ENCODE data around the gene ADGRG4. TPM values are rescaled to one million over a fixed set of nuclear protein-coding genes. Genes with fewer than 3 reads are reported as not detected.

ADGRG4 gene
- total and polyA plus RNA-seq, 2 of the 8 experiments (the other 6 are each of a cell fraction or from before 2014, with no cell fraction given) = not detected

GRCh38 chrX:136259543-136259942 is 41.2 kb upstream of the ADGRG4 start:
- FAIRE-seq (no peak), DNase-seq (ENCODE audit: low read depth in 1 of 2, low spot score in 2 of 2) (no peak)
- Histone ChIP-seq H2BK20ac (ENCODE audit: low read length) (no peak overlapping the region), H2AFZ (ENCODE audit: low read length) (no peak overlapping the region), H3K56ac (replicated peaks; ENCODE audit: insufficient read length, low read depth, low read length) (no peak overlapping the region), H4K20me1 (replicated peaks in 1 of 2; ENCODE audit: control insufficient read depth in 1 of 2, insufficient read depth in 2 of 2, low read length in 2 of 2) (no peaks in the 10 kb centered on the region), H4K8ac (ENCODE audit: extremely low read depth, insufficient read depth, low read length) (no peak overlapping the region), H3K4me2 (ENCODE audit: insufficient read depth in 1 of 2, low read depth in 2 of 2, low read length in 2 of 2) (no peak overlapping the region), H2BK15ac (ENCODE audit: low read length) (no peak overlapping the region), H3K79me1 (ENCODE audit: low read depth, low read length) (no peaks in the 10 kb centered on the region), H3K23me2 (ENCODE audit: low read depth, low read length) (no peaks in the 10 kb centered on the region), H4K91ac (replicated peaks; ENCODE audit: insufficient read length, low read length) (no peak overlapping the region), H2BK120ac (replicated peaks; ENCODE audit: low read depth, low read length) (no peak overlapping the region), H3K27me3 (replicated peaks in 1 of 4; ENCODE audit: control insufficient read depth in 3 of 4, extremely low read depth in 1 of 4, insufficient read depth in 3 of 4, low read length in 3 of 4) (no peaks in the 10 kb centered on the region), H3K27ac (ENCODE audit: low read depth, low read length) (no peak overlapping the region), H3K18ac (ENCODE audit: extremely low read depth, low read length) (no peak overlapping the region), H2BK5ac (ENCODE audit: low read depth, low read length) (no peak overlapping the region), H3K79me2 (ENCODE audit: control insufficient read depth in 1 of 2, insufficient read depth in 2 of 2, low read length in 2 of 2) (no peaks in the 10 kb centered on the region), H3K14ac (ENCODE audit: insufficient read length) (no peak overlapping the region), H3K4me3 (ENCODE audit: extremely low read depth in 1 of 4, insufficient read depth in 2 of 4, low read depth in 3 of 4, low read length in 4 of 4) (no peak overlapping the region), H4K5ac (ENCODE audit: insufficient read length, low read depth, low read length) (no peak overlapping the region), H2BK12ac (ENCODE audit: low read depth, low read length) (no peak overlapping the region), H3K4me1 (replicated peaks in 1 of 4; ENCODE audit: control insufficient read depth in 3 of 4, insufficient read depth in 4 of 4, low read length in 3 of 4) (no peaks in the 10 kb centered on the region), H3K23ac (ENCODE audit: insufficient read length) (no peak overlapping the region), H3K36me3 (ENCODE audit: control insufficient read depth in 2 of 4, insufficient read depth in 4 of 4, low read length in 3 of 4) (no peaks in the 10 kb centered on the region), H3K4ac (replicated peaks; ENCODE audit: insufficient read length, low read depth, low read length) (no peak overlapping the region), H2AK5ac (ENCODE audit: low read depth, low read length) (no peak overlapping the region), H3K9ac (replicated peaks in 1 of 4; ENCODE audit: extremely low read depth in 1 of 4, low read depth in 3 of 4, low read length in 3 of 4) (no peak overlapping the region), H3K9me3 (ENCODE audit: insufficient read depth in 2 of 2, low read depth in 1 of 2, low read length in 1 of 2) (no peaks in the 10 kb centered on the region)
- TF ChIP-seq POU5F1 (IDR thresholded peaks at IDR 0.05; ENCODE audit: low read depth, low read length) = no peak
- no peak for TF ChIP-seq CBX8 (IDR thresholded peaks at IDR 0.05; ENCODE audit: borderline replicate concordance, low read depth, low read length)
- no peak for TF ChIP-seq KDM1A (IDR thresholded peaks at IDR 0.05; ENCODE audit: borderline replicate concordance, low read length)
- TF ChIP-seq SIN3A (conservative IDR thresholded peaks at IDR 0.05 in 1 of 2, IDR thresholded peaks at IDR 0.05 in 1 of 2; ENCODE audit: low read depth in 1 of 2, low read length in 2 of 2) = no peak
- TF ChIP-seq RFX5 (IDR thresholded peaks at IDR 0.05; ENCODE audit: borderline replicate concordance, low read depth, low read length) = no peak
- TF ChIP-seq, protein P1, sequence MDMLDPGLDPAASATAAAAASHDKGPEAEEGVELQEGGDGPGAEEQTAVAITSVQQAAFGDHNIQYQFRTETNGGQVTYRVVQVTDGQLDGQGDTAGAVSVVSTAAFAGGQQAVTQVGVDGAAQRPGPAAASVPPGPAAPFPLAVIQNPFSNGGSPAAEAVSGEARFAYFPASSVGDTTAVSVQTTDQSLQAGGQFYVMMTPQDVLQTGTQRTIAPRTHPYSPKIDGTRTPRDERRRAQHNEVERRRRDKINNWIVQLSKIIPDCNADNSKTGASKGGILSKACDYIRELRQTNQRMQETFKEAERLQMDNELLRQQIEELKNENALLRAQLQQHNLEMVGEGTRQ (IDR thresholded peaks at IDR 0.05; ENCODE audit: low read length) = no peak
- no peak for TF ChIP-seq HDAC6 (IDR thresholded peaks at IDR 0.05; ENCODE audit: low read depth, low read length)
- no peak for TF ChIP-seq SP4 (IDR thresholded peaks at IDR 0.05; ENCODE audit: low read length)
- TF ChIP-seq SUZ12 (IDR thresholded peaks at IDR 0.05; ENCODE audit: low read length) = no peak
- no peak for TF ChIP-seq FOSL1 (IDR thresholded peaks at IDR 0.05; ENCODE audit: insufficient read depth, low read depth, low read length)
- no peak for TF ChIP-seq BCL11A (IDR thresholded peaks at IDR 0.05; ENCODE audit: low read depth in 2 of 2, low read length in 2 of 2)
- no peak for TF ChIP-seq CREB1 (IDR thresholded peaks at IDR 0.05)
- WGBS, 2 experiments (ENCODE audit: extremely low coverage in 1 of 2, insufficient coverage in 1 of 2, insufficient read length in 1 of 2, insufficient replicate concordance in 2 of 2, low coverage in 1 of 2, low lambda C conversion rate in 2 of 2, missing lambda C conversion rate in 1 of 2) = 80% methylated on average over 4 of the region's 4 CpGs; no CpG with 5 or more reads in 1 of the 2 experiments
- ChIA-PET CTCF (ENCODE audit: partially characterized antibody) (interaction anchor here (1.3 kb wide), 1 partner anchor 9 kb away, joined by 12 read pairs; no protein-coding TSS in a partner anchor), POLR2A (ENCODE audit: partially characterized antibody) (no interaction called here)
